B cell (primary cell): Measurements from ENCODE around the gene DRC7.

Experiments used
- EZH2 ChIP-seq: IDR thresholded peaks from 2 replicates; pipeline ENCODE4 v1.6.1; 2012; ENCODE audit warnings: borderline replicate concordance, low read depth, mild to moderate bottlenecking, moderate library complexity, low read length; ENCODE audit not compliant: insufficient read depth, poor library complexity, severe bottlenecking
- TF ChIP-seq, protein P1 (sequence below): fragments of 200-600 bp; IDR thresholded peaks from one replicate; pipeline ENCODE4 v1.8.0; 2022; ENCODE audit warnings: antibody characterized with exemption, mild to moderate bottlenecking

- TF ChIP-seq, protein P1, sequence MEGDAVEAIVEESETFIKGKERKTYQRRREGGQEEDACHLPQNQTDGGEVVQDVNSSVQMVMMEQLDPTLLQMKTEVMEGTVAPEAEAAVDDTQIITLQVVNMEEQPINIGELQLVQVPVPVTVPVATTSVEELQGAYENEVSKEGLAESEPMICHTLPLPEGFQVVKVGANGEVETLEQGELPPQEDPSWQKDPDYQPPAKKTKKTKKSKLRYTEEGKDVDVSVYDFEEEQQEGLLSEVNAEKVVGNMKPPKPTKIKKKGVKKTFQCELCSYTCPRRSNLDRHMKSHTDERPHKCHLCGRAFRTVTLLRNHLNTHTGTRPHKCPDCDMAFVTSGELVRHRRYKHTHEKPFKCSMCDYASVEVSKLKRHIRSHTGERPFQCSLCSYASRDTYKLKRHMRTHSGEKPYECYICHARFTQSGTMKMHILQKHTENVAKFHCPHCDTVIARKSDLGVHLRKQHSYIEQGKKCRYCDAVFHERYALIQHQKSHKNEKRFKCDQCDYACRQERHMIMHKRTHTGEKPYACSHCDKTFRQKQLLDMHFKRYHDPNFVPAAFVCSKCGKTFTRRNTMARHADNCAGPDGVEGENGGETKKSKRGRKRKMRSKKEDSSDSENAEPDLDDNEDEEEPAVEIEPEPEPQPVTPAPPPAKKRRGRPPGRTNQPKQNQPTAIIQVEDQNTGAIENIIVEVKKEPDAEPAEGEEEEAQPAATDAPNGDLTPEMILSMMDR, result no peak
- no peak for TF ChIP-seq EZH2
Observed at GRCh38 chr16:57751539-57752202, 57.1 kb downstream of the DRC7 start.
